ENCODE data around the gene KANSL1.
"Not testable (repeated sequence)": the region's sequence is repeated elsewhere in the genome, so short reads cannot be mapped to it uniquely, and the experiment has no call there.

The KANSL1 gene

GRCh38 chr17:46007461-46007965 is 185.7 kb downstream of the KANSL1 start:
- no peak overlapping the region for H2AFZ ChIP-seq (ENCODE audit: low read length)
- no peaks in the 10 kb centered on the region for H3F3A ChIP-seq (ENCODE audit: insufficient read depth, low read length)
- TF ChIP-seq CTCF (IDR thresholded peaks at IDR 0.05; ENCODE audit: low read length), result no peak
- no peak for TF ChIP-seq EZH2 (optimal IDR thresholded peaks at IDR 0.05; ENCODE audit: low read depth, low read length)
- TF ChIP-seq EZH2phosphoT487 (IDR thresholded peaks at IDR 0.05; ENCODE audit: low read length), result no peak
- no peak overlapping the region for H3K27ac ChIP-seq (ENCODE audit: low read length)
- H3K4me1 ChIP-seq (ENCODE audit: low read length), result no peaks in the 10 kb centered on the region
- H3K4me2 ChIP-seq (ENCODE audit: low read depth, low read length), result no peak overlapping the region
- no peaks in the 10 kb centered on the region for H4K20me1 ChIP-seq (ENCODE audit: insufficient read depth, low read length)
- H3K9ac ChIP-seq (ENCODE audit: low read length), result no peak overlapping the region
- no peaks in the 10 kb centered on the region for H3K79me2 ChIP-seq (ENCODE audit: low read length)
- no peak overlapping the region for H3K4me3 ChIP-seq (ENCODE audit: low read length)
- no peaks in the 10 kb centered on the region for H3K36me3 ChIP-seq (replicated peaks; ENCODE audit: insufficient read depth, low read length)
- no peaks in the 10 kb centered on the region for H3K9me3 ChIP-seq (replicated peaks; ENCODE audit: insufficient read depth, low read length)
- H3K27me3 ChIP-seq (replicated peaks; ENCODE audit: insufficient read depth, low read length), result no peaks in the 10 kb centered on the region
- DNase-seq, result no peak
- H3K9me2 ChIP-seq (replicated peaks; ENCODE audit: insufficient read depth, low read length), result no peaks in the 10 kb centered on the region

DNA sequence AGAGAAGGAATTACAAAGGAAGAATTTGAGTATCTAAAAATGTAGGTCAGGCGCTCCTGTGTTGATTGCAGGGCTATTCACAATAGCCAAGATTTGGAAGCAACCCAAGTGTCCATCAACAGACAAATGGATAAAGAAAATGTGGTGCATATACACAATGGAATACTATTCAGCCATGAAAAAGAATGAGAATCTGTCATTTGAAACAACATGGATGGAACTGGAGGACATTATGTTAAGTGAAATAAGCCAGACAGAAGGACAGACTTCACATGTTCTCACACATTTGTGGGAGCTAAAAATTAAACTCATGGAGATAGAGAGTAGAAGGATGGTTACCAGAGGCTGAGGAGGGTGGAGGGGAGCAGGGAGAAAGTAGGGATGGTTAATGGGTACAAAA is 187.1 kb downstream of the KANSL1 start:
- not testable (repeated sequence) for H3K36me3 ChIP-seq (replicated peaks; ENCODE audit: insufficient read depth, low read length); H3K9me3 ChIP-seq (replicated peaks; ENCODE audit: insufficient read depth, low read length); H3K4me2 ChIP-seq (ENCODE audit: low read depth, low read length); H3K4me3 ChIP-seq (ENCODE audit: low read length); H3K27me3 ChIP-seq (replicated peaks; ENCODE audit: insufficient read depth, low read length); H2AFZ ChIP-seq (ENCODE audit: low read length); DNase-seq; H3K4me1 ChIP-seq (ENCODE audit: low read length); H3K79me2 ChIP-seq (ENCODE audit: low read length); H3K27ac ChIP-seq (ENCODE audit: low read length); H3K9ac ChIP-seq (ENCODE audit: low read length); H3K9me2 ChIP-seq (replicated peaks; ENCODE audit: insufficient read depth, low read length); H3F3A ChIP-seq (ENCODE audit: insufficient read depth, low read length); H4K20me1 ChIP-seq (ENCODE audit: insufficient read depth, low read length)

DNA sequence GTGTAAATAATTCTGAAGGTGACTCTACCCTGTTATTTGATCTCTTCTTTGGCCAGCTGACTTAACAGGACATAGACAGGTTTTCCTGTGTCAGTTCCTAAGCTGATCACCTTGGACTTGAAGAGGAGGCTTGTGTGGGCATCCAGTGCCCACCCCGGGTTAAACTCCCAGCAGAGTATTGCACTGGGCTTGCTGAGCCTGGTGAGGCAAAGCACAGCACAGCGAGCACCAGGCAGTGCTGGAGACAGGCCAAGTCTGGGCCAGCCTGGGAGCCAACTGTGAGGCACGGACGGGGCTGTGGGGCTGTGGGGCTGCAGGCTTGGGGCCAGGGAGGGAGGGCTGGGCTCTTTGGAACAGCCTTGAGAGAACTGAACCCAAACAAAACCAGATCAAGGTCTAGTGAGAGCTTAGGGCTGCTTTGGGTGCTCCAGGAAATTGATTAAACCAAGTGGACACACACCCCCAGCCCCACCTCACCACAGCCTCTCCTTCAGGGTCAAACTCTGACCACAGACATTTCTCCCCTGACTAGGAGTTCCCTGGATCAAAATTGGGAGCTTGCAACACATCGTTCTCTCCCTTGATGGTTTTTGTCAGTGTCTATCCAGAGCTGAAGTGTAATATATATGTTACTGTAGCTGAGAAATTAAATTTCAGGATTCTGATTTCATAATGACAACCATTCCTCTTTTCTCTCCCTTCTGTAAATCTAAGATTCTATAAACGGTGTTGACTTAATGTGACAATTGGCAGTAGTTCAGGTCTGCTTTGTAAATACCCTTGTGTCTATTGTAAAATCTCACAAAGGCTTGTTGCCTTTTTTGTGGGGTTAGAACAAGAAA is 189.1 kb downstream of the KANSL1 start:
- Histone ChIP-seq H3K4me3 (ENCODE audit: low read length) (no peak overlapping the region), H2AFZ (ENCODE audit: low read length) (no peak overlapping the region), H4K20me1 (ENCODE audit: insufficient read depth, low read length) (no peaks in the 10 kb centered on the region), H3F3A (ENCODE audit: insufficient read depth, low read length) (no peaks in the 10 kb centered on the region), H3K79me2 (ENCODE audit: low read length) (no peaks in the 10 kb centered on the region), H3K36me3 (replicated peaks; ENCODE audit: insufficient read depth, low read length) (no peaks in the 10 kb centered on the region), H3K4me1 (ENCODE audit: low read length) (no peaks in the 10 kb centered on the region), H3K27ac (ENCODE audit: low read length) (no peak overlapping the region), H3K4me2 (ENCODE audit: low read depth, low read length) (no peak overlapping the region), H3K9ac (ENCODE audit: low read length) (no peak overlapping the region), H3K9me3 (replicated peaks; ENCODE audit: insufficient read depth, low read length) (no peaks in the 10 kb centered on the region), H3K9me2 (replicated peaks; ENCODE audit: insufficient read depth, low read length) (no peaks in the 10 kb centered on the region), H3K27me3 (replicated peaks; ENCODE audit: insufficient read depth, low read length) (no peaks in the 10 kb centered on the region)
- DNase-seq, result no peak
- no peak for TF ChIP-seq CTCF (IDR thresholded peaks at IDR 0.05; ENCODE audit: low read length)
- TF ChIP-seq EZH2phosphoT487 (IDR thresholded peaks at IDR 0.05; ENCODE audit: low read length), result no peak
- TF ChIP-seq EZH2 (optimal IDR thresholded peaks at IDR 0.05; ENCODE audit: low read depth, low read length), result no peak

GRCh38 chr17:46002973-46003316 is 190.3 kb downstream of the KANSL1 start:
- no peaks in the 10 kb centered on the region for H3K9me2 ChIP-seq (replicated peaks; ENCODE audit: insufficient read depth, low read length)
- no peak for DNase-seq
- no peaks in the 10 kb centered on the region for H4K20me1 ChIP-seq (ENCODE audit: insufficient read depth, low read length)
- H2AFZ ChIP-seq (ENCODE audit: low read length), result peak overlapping the region; percentile 35; the same call in 1 of the 2 replicates
- no peaks in the 10 kb centered on the region for H3K9me3 ChIP-seq (replicated peaks; ENCODE audit: insufficient read depth, low read length)
- H3F3A ChIP-seq (ENCODE audit: insufficient read depth, low read length), result no peaks in the 10 kb centered on the region
- H3K4me2 ChIP-seq (ENCODE audit: low read depth, low read length), result no peak overlapping the region
- H3K27ac ChIP-seq (ENCODE audit: low read length), result no peak overlapping the region
- no peak overlapping the region for H3K4me3 ChIP-seq (ENCODE audit: low read length)
- H3K79me2 ChIP-seq (ENCODE audit: low read length), result no peaks in the 10 kb centered on the region
- TF ChIP-seq EZH2 (optimal IDR thresholded peaks at IDR 0.05; ENCODE audit: low read depth, low read length) (no peak), EZH2phosphoT487 (IDR thresholded peaks at IDR 0.05; ENCODE audit: low read length) (no peak), CTCF (IDR thresholded peaks at IDR 0.05; ENCODE audit: low read length) (no peak)
- H3K36me3 ChIP-seq (replicated peaks; ENCODE audit: insufficient read depth, low read length), result no peaks in the 10 kb centered on the region
- no peak overlapping the region for H3K9ac ChIP-seq (ENCODE audit: low read length)
- no peaks in the 10 kb centered on the region for H3K27me3 ChIP-seq (replicated peaks; ENCODE audit: insufficient read depth, low read length)
- H3K4me1 ChIP-seq (ENCODE audit: low read length), result no peaks in the 10 kb centered on the region
